ENCODE data around the gene TRIM66. TPM values are rescaled to one million over a fixed set of nuclear protein-coding genes. Genes with fewer than 3 reads are reported as not detected.

Gene TRIM66
- total and polyA plus RNA-seq, 9 of the 15 experiments (the other 6 are each of a cell fraction or from before 2014, with no cell fraction given) = 1.1 to 7.3 (median 4.9) TPM

- TF ChIP-seq FOXP4 (CRISPR knock-in tag; IDR thresholded peaks at IDR 0.05; ENCODE audit: borderline replicate concordance) (no peak), GABPA (tag; conservative IDR thresholded peaks at IDR 0.05; ENCODE audit: low read depth) (peak; percentile 94), RBBP5 (IDR thresholded peaks at IDR 0.05; ENCODE audit: borderline replicate concordance, insufficient read depth, low read length, poor library complexity, severe bottlenecking) (peak; percentile 89), AFF1 (IDR thresholded peaks at IDR 0.05; ENCODE audit: low read depth in 1 of 2, partially characterized antibody in 2 of 2) (peak in 1 of 2 experiments; percentile 49), SP2 (IDR thresholded peaks at IDR 0.05; ENCODE audit: extremely low read depth, low read depth, low read length, poor library complexity, severe bottlenecking) (no peak), ZNF318 (IDR thresholded peaks at IDR 0.05; ENCODE audit: borderline replicate concordance in 1 of 2, low read depth in 1 of 2) (no peak), RNF2 (IDR thresholded peaks at IDR 0.05) (no peak), VEZF1 (CRISPR knock-in tag; IDR thresholded peaks at IDR 0.05) (peak; percentile 76)
Measured at GRCh38 chr11:8682303-8683114, at the start of gene TRIM66, which contains the start of gene RPL27A (continued).

Measured in K562 (cell line).